Prostate gland (tissue), 2 donors: Measurements from ENCODE around the gene SLC35D1. TPM values are rescaled to one million over a fixed set of nuclear protein-coding genes. Genes with fewer than 3 reads are reported as not detected.
A peak's percentile ranks its signal among the peaks of the same experiment; 100 is the strongest.

ENCODE experiments used
- DNase-seq: peaks from one replicate; pipeline ENCODE4 v3.0.0-alpha.2; 2019; ENCODE audit warnings: low spot score
- H3K27ac ChIP-seq, 2 donors: fragments of 200-600 bp; sonication (generic); 2 replicates each; pipeline ENCODE4 v1.5.1; 2017 to 2019
- H3K27me3 ChIP-seq: fragments of 200-600 bp; sonication (generic); replicated peaks from 2 replicates; pipeline ENCODE4 v1.5.1; 2019; ENCODE audit not compliant: insufficient read depth
- H3K36me3 ChIP-seq, 2 donors: fragments of 200-600 bp; sonication (generic); 1 replicate in 1 of 2; 2 replicates in 1 of 2; pipeline versions ENCODE4 v1.5.1 to v1.8.1; 2017 to 2019
- H3K4me1 ChIP-seq: fragments of 200-600 bp; sonication (generic); replicated peaks from 2 replicates; pipeline ENCODE4 v1.5.1; 2019
- H3K4me3 ChIP-seq, 2 donors: fragments of 200-600 bp; sonication (generic); 2 replicates each; pipeline ENCODE4 v1.5.1; 2017 to 2019
- H3K9me3 ChIP-seq: fragments of 200-600 bp; sonication (generic); 2 replicates; pipeline ENCODE4 v1.5.1; 2017
- CTCF ChIP-seq, 4 experiments: fragments of 200-600 bp in 2 of 4; fragments of 450-650 bp in 2 of 4; sonication (generic) in 2 of 4; IDR thresholded peaks; 1 replicate in 3 of 4; 2 replicates in 1 of 4; pipeline ENCODE4 v1.5.1; 2016 to 2019; ENCODE audit warnings: antibody characterized with exemption in 4 of 4, mild to moderate bottlenecking in 2 of 4, moderate library complexity in 2 of 4
- POLR2A ChIP-seq: fragments of 450-650 bp; IDR thresholded peaks from one replicate; pipeline ENCODE4 v1.6.1; 2016; ENCODE audit warnings: antibody characterized with exemption, mild to moderate bottlenecking
- POLR2AphosphoS5 ChIP-seq: sonication (generic); formaldehyde crosslinking; IDR thresholded peaks from one replicate; pipeline ENCODE4 v1.6.1; 2017; ENCODE audit warnings: antibody characterized with exemption
- WGBS: methylation state at CpG from one replicate; pipeline ENCODE4 v1.1.5; 2018; 5-methylcytosine and 5-hydroxymethylcytosine counted together
- intact Hi-C: fragments of 100-400 bp; cut with DNase I; formaldehyde crosslinking; loops from one replicate; pipeline ENCODE4 v1.14.2; 2022
- total RNA-seq, 2 donors: library from RNA; depleted of rRNA; stranded (reverse); fragments of >200 nt; gene quantifications; one replicate each; pipeline ENCODE4 v1.1.0, GENCODE V29; 2016

The SLC35D1 gene
- total RNA-seq, 2 donors from 2014 or later: 13.0 to 13.2 TPM

GRCh38 chr1:67060811-67061218, 6.9 kb upstream of the SLC35D1 start:
- intact Hi-C loops: no loop called here
- Histone ChIP-seq H3K4me1 (no peaks in the 10 kb centered on the region), H3K27me3 (no peaks in the 10 kb centered on the region), H3K4me3 (no peak overlapping the region), H3K9me3 (no peaks in the 10 kb centered on the region), H3K27ac (no peak overlapping the region), H3K36me3 (no peaks in the 10 kb centered on the region)
- TF ChIP-seq POLR2A (no peak), CTCF (IDR thresholded peaks at IDR 0.05) (no peak), POLR2AphosphoS5 (no peak)
- DNase-seq: no peak
- WGBS: 80% methylated on average over 2 of the region's 2 CpGs

- DNase-seq: no peak
- TF ChIP-seq POLR2AphosphoS5 (no peak), CTCF (IDR thresholded peaks at IDR 0.05) (no peak), POLR2A (no peak)
- no peaks in the 10 kb centered on the region for H3K27me3 ChIP-seq
- H3K36me3 ChIP-seq: no peaks in the 10 kb centered on the region
- H3K4me1 ChIP-seq: no peaks in the 10 kb centered on the region
- intact Hi-C loops: loop anchor here (10.0 kb wide), 1 partner anchor 85 kb away; no protein-coding TSS in a partner anchor
- no peak overlapping the region for H3K4me3 ChIP-seq
- H3K27ac ChIP-seq: no peak overlapping the region
- 76% methylated on average over 1 of the region's 1 CpG for WGBS
- H3K9me3 ChIP-seq: no peaks in the 10 kb centered on the region
Measured at GRCh38 chr1:67059346-67059745, 5.4 kb upstream of the SLC35D1 start.

GRCh38 chr1:67058761-67059160, 4.8 kb upstream of the SLC35D1 start:
- Histone ChIP-seq H3K27me3 (no peaks in the 10 kb centered on the region), H3K9me3 (no peaks in the 10 kb centered on the region), H3K36me3 (no peaks in the 10 kb centered on the region), H3K27ac (no peak overlapping the region), H3K4me1 (no peaks in the 10 kb centered on the region), H3K4me3 (no peak overlapping the region)
- DNase-seq: no peak
- WGBS: 76% methylated on average over 3 of the region's 3 CpGs
- intact Hi-C loops: loop anchor here (10.0 kb wide), 1 partner anchor 86 kb away; no protein-coding TSS in a partner anchor
- TF ChIP-seq POLR2A (no peak), POLR2AphosphoS5 (no peak), CTCF (IDR thresholded peaks at IDR 0.05) (no peak)

GRCh38 chr1:67058242-67058641, 4.3 kb upstream of the SLC35D1 start:
- Histone ChIP-seq H3K27ac (no peak overlapping the region), H3K36me3 (no peaks in the 10 kb centered on the region), H3K27me3 (no peaks in the 10 kb centered on the region), H3K9me3 (no peaks in the 10 kb centered on the region), H3K4me1 (no peaks in the 10 kb centered on the region), H3K4me3 (no peak overlapping the region)
- WGBS: 98% methylated on average over 1 of the region's 1 CpG
- intact Hi-C loops: loop anchor here (10.0 kb wide), 1 partner anchor 87 kb away; no protein-coding TSS in a partner anchor
- no peak for DNase-seq
- TF ChIP-seq POLR2A (no peak), CTCF (IDR thresholded peaks at IDR 0.05) (no peak), POLR2AphosphoS5 (no peak)

GRCh38 chr1:67053535-67053784, 488 bp downstream of the SLC35D1 start:
- Histone ChIP-seq H3K9me3 (no peaks in the 10 kb centered on the region), H3K36me3 (no peaks in the 10 kb centered on the region), H3K27ac (peak overlapping the region; percentile 91 to 95), H3K4me3 (peak overlapping the region; percentile 57 to 89), H3K27me3 (no peaks in the 10 kb centered on the region), H3K4me1 (no peaks in the 10 kb centered on the region)
- DNase-seq: peak; percentile 48
- TF ChIP-seq POLR2A (no peak), POLR2AphosphoS5 (no peak), CTCF (IDR thresholded peaks at IDR 0.05) (no peak)
- intact Hi-C loops: loop anchor here (5.0 to 10.0 kb wide), 2 partner anchors 91 to 121 kb away; no protein-coding TSS in a partner anchor
- WGBS: 0% methylated on average over 12 of the region's 34 CpGs
